OCI-LY1 (cell line): ENCODE measurements around the gene TRMT2B.
"Not testable (repeated sequence)": the region's sequence is repeated elsewhere in the genome, so short reads cannot be mapped to it uniquely, and the experiment has no call there.

Experiments used
- H2AFZ ChIP-seq: fragments of 200-600 bp; sonication (generic), shearing (Covaris generic); 2 replicates; pipeline ENCODE4 v1.6.0; 2014; ENCODE audit warnings: antibody characterized with exemption, mild to moderate bottlenecking, low read length
- H3F3A ChIP-seq: fragments of 200-600 bp; sonication (generic), shearing (Covaris generic); 2 replicates; pipeline ENCODE4 v1.6.0; 2014; ENCODE audit warnings: mild to moderate bottlenecking, antibody characterized with exemption, low read length, moderate library complexity; ENCODE audit not compliant: insufficient read depth
- H3K27ac ChIP-seq: fragments of 200-600 bp; sonication (generic); 2 replicates; pipeline ENCODE4 v1.5.1; 2014; ENCODE audit warnings: low read length, mixed run types, mild to moderate bottlenecking, low read depth; ENCODE audit not compliant: poor library complexity, severe bottlenecking
- H3K27me3 ChIP-seq: fragments of 200-600 bp; sonication (generic); 2 replicates; pipeline ENCODE4 v1.6.0; 2014; ENCODE audit warnings: antibody characterized with exemption, mild to moderate bottlenecking, low read length, moderate library complexity; ENCODE audit not compliant: insufficient read depth
- H3K36me3 ChIP-seq: fragments of 200-600 bp; sonication (generic); 2 replicates; pipeline ENCODE4 v1.6.1; 2014; ENCODE audit warnings: mild to moderate bottlenecking, antibody characterized with exemption, low read length, moderate library complexity, mixed read lengths; ENCODE audit not compliant: insufficient read depth
- H3K4me1 ChIP-seq: fragments of 200-600 bp; sonication (generic); 2 replicates; pipeline ENCODE4 v1.5.1; 2014; ENCODE audit warnings: mild to moderate bottlenecking, low read length, moderate library complexity; ENCODE audit not compliant: insufficient read depth, severe bottlenecking
- H3K4me2 ChIP-seq: fragments of 200-600 bp; sonication (generic), shearing (Covaris generic); 2 replicates; pipeline ENCODE4 v1.6.1; 2014; ENCODE audit warnings: low read length
- H3K4me3 ChIP-seq: fragments of 200-600 bp; sonication (generic); 2 replicates; pipeline ENCODE4 v1.5.1; 2014; ENCODE audit warnings: low read length, low read depth, mild to moderate bottlenecking, mixed read lengths; ENCODE audit not compliant: poor library complexity, severe bottlenecking
- H3K79me2 ChIP-seq: fragments of 200-600 bp; shearing (Covaris generic); 2 replicates; pipeline ENCODE4 v1.6.1; 2016; ENCODE audit warnings: mixed run types, low read length, mixed read lengths; ENCODE audit not compliant: insufficient read depth
- H3K9ac ChIP-seq: fragments of 200-600 bp; sonication (generic), shearing (Covaris generic); 2 replicates; pipeline ENCODE4 v1.6.1; 2014; ENCODE audit warnings: mild to moderate bottlenecking, low read length, mixed read lengths
- H3K9me2 ChIP-seq: fragments of 200-600 bp; sonication (generic), shearing (Covaris generic); 2 replicates; pipeline ENCODE4 v1.6.1; 2014; ENCODE audit warnings: low read depth, mild to moderate bottlenecking, low read length, mixed read lengths
- H3K9me3 ChIP-seq: fragments of 200-600 bp; shearing (Covaris generic); 2 replicates; pipeline ENCODE4 v1.6.1; 2014; ENCODE audit warnings: low read length, mixed read lengths
- H4K20me1 ChIP-seq: fragments of 200-600 bp; sonication (generic), shearing (Covaris generic); 2 replicates; pipeline ENCODE4 v1.6.0; 2016; ENCODE audit warnings: mild to moderate bottlenecking, low read length; ENCODE audit not compliant: insufficient read depth
- CTCF ChIP-seq: fragments of 200-600 bp; sonication (generic), shearing (Covaris generic); IDR thresholded peaks from 2 replicates; pipeline ENCODE4 v1.5.1; 2017; ENCODE audit warnings: mild to moderate bottlenecking, antibody characterized with exemption, low read length, moderate library complexity, mixed read lengths
- EZH2 ChIP-seq: fragments of 200-600 bp; sonication (generic), shearing (Covaris generic); IDR thresholded peaks from 2 replicates; pipeline ENCODE4 v1.8.0; 2017; ENCODE audit warnings: borderline replicate concordance, mixed run types, mild to moderate bottlenecking, antibody characterized with exemption, low read length, moderate library complexity, mixed read lengths

TRMT2B gene

GRCh38 chrX:101025126-101025525, 26.8 kb downstream of the TRMT2B start:
- no peak overlapping the region for H3K27ac ChIP-seq

GRCh38 chrX:101022020-101022419, 29.9 kb downstream of the TRMT2B start:
- Histone ChIP-seq H3K27ac (no peak overlapping the region), H2AFZ (no peak overlapping the region), H4K20me1 (no peaks in the 10 kb centered on the region), H3K79me2 (no peaks in the 10 kb centered on the region), H3K4me3 (no peak overlapping the region), H3K27me3 (no peaks in the 10 kb centered on the region), H3K9ac (no peak overlapping the region), H3F3A (no peaks in the 10 kb centered on the region), H3K36me3 (peaks cover 52% of the 10 kb centered on the region), H3K4me2 (no peak overlapping the region), H3K4me1 (no peaks in the 10 kb centered on the region), H3K9me2 (no peaks in the 10 kb centered on the region), H3K9me3 (no peaks in the 10 kb centered on the region)
- TF ChIP-seq CTCF (no peak), EZH2 (no peak)

More at GRCh38 chrX:101025126-101025525, 26.8 kb downstream of the TRMT2B start:
- Histone ChIP-seq H2AFZ (no peak overlapping the region), H3K27me3 (no peaks in the 10 kb centered on the region), H3F3A (no peaks in the 10 kb centered on the region), H3K4me1 (no peaks in the 10 kb centered on the region), H3K9me2 (no peaks in the 10 kb centered on the region), H3K36me3 (peaks cover 37% of the 10 kb centered on the region), H3K9me3 (no peaks in the 10 kb centered on the region), H3K4me3 (no peak overlapping the region), H3K79me2 (no peaks in the 10 kb centered on the region), H3K9ac (no peak overlapping the region), H3K4me2 (no peak overlapping the region), H4K20me1 (no peaks in the 10 kb centered on the region)
- TF ChIP-seq CTCF (no peak), EZH2 (no peak)

- H2AFZ ChIP-seq, H3K27me3 ChIP-seq, H3K9me3 ChIP-seq, H3K9me2 ChIP-seq, H3K4me3 ChIP-seq, H3F3A ChIP-seq, H3K4me2 ChIP-seq, H4K20me1 ChIP-seq, H3K9ac ChIP-seq, H3K79me2 ChIP-seq, H3K27ac ChIP-seq, H3K4me1 ChIP-seq: not testable (repeated sequence)
- peaks cover 66% of the 10 kb centered on the region for H3K36me3 ChIP-seq
Measured at GRCh38 chrX:101012031-101012430, 39.9 kb downstream of the TRMT2B start.

- no peak overlapping the region for H3K4me3 ChIP-seq
- H3K27ac ChIP-seq = no peak overlapping the region
- no peaks in the 10 kb centered on the region for H3K79me2 ChIP-seq
- H3K36me3 ChIP-seq = peaks cover 49% of the 10 kb centered on the region
- H2AFZ ChIP-seq = no peak overlapping the region
- no peaks in the 10 kb centered on the region for H4K20me1 ChIP-seq
- no peaks in the 10 kb centered on the region for H3K9me2 ChIP-seq
- no peak overlapping the region for H3K4me2 ChIP-seq
- no peaks in the 10 kb centered on the region for H3K4me1 ChIP-seq
- H3K9ac ChIP-seq = no peak overlapping the region
- H3K27me3 ChIP-seq = no peaks in the 10 kb centered on the region
- no peaks in the 10 kb centered on the region for H3F3A ChIP-seq
- no peaks in the 10 kb centered on the region for H3K9me3 ChIP-seq
- no peak for TF ChIP-seq EZH2
- TF ChIP-seq CTCF = no peak
Measured at GRCh38 chrX:101009090-101009489, 42.8 kb downstream of the TRMT2B start.
